Lower leg skin (tissue), 3 donors: ENCODE data around the gene TRIM25.

Source experiments
- CTCF ChIP-seq, 3 donors: fragments of 450-650 bp; IDR thresholded peaks; one replicate each; pipeline ENCODE4 v1.5.1; 2016; ENCODE audit warnings: antibody characterized with exemption in 3 of 3, mild to moderate bottlenecking in 3 of 3, moderate library complexity in 2 of 3
- POLR2A ChIP-seq, 2 donors: fragments of 450-650 bp; IDR thresholded peaks; one replicate each; pipeline ENCODE4 v1.6.1; 2016 to 2017; ENCODE audit warnings: antibody characterized with exemption in 2 of 2, mild to moderate bottlenecking in 1 of 2, moderate library complexity in 1 of 2

DNA sequence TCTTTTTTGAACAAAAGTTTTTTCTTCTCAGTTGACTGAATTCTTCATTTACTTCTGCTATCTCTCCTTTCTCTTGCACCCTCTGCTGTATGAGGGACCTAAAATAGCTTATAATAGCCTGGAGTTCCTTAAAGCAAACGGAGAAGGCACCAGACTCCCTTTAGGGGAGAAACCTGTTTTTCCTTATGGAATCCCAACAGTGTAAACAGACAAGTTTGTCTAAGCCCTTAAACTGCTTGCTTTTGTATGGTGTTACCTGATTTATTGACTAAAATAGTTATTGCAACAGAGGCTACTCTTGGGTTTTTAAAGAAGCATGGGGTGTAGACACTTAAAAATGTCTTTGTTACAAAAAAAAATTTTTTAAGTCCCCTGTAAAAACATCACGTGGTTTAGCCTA lies 12.9 kb upstream of the TRIM25 start:
- TF ChIP-seq CTCF (IDR thresholded peaks at IDR 0.05) (no peak), POLR2A (IDR thresholded peaks at IDR 0.05) (no peak)
